K562 (cell line): ENCODE measurements around the gene MINDY3. TPM values are rescaled to one million over a fixed set of nuclear protein-coding genes. Genes with fewer than 3 reads are reported as not detected.

Experiments
- ATAC-seq: fragments of 200-7000 bp; cut with Tn5 transposase; 3 replicates; pipeline ENCODE4 v1.9.1; 2020; ENCODE audit warnings: moderate library complexity
- BruUV-seq: library from RNA; stranded (reverse); fragments of 400-500 nt; replicated peaks from 2 replicates; lab custom pipeline; 2021; lab: Mats Ljungman, UMichigan
- CTCF ChIA-PET: fragments of 300-600 bp; formaldehyde crosslinking; extraction: SDS; loops from one replicate; lab custom pipeline; 2021; ENCODE audit warnings: low intra/inter-chr PET ratio; lab: Yijun Ruan, JAX
- POLR2A ChIA-PET: fragments of 300-600, 350-650 bp; sonication (Branson Sonifier 250); formaldehyde crosslinking; extraction: SDS; loops from one replicate; lab custom pipeline; 2021; ENCODE audit warnings: antibody characterized with exemption, inconsistent platforms; lab: Yijun Ruan, JAX
- DNase-seq, 4 experiments: peaks; one replicate each; pipeline versions ENCODE4 v3.0.0 to v3.0.0-alpha.2; 2011 to 2018; ENCODE audit warnings: low spot score in 3 of 4, mixed read lengths in 3 of 4; ENCODE audit errors: extremely low read depth in 1 of 4
- FAIRE-seq: peaks from 2 replicates; lab custom pipeline; 2011; peaks lifted over from hg19 to GRCh38; lab: Jason Lieb, UNC
- H2AFZ ChIP-seq: 2 replicates; pipeline ENCODE4 v1.6.0; 2011; ENCODE audit warnings: low read depth, low read length, control low read depth, inconsistent platforms
- H3K27ac ChIP-seq: fragments of 200-600 bp; 3 replicates; pipeline ENCODE4 v1.8.0; 2011; ENCODE audit warnings: low read depth, mild to moderate bottlenecking, control low read depth, inconsistent platforms, low read length, moderate library complexity, mixed read lengths; ENCODE audit errors: extremely low read depth
- H3K27me3 ChIP-seq, 2 experiments: fragments of 300-600 bp in 1 of 2; 2 replicates in 1 of 2; 3 replicates in 1 of 2; pipeline versions ENCODE4 v1.6.0 to v1.8.0; 2011; ENCODE audit warnings: inconsistent platforms in 2 of 2, low read length in 2 of 2, mild to moderate bottlenecking in 1 of 2, mixed read lengths in 1 of 2, moderate library complexity in 1 of 2; ENCODE audit not compliant: control insufficient read depth in 2 of 2, insufficient read depth in 2 of 2
- H3K36me3 ChIP-seq: fragments of 300-600 bp; 3 replicates; pipeline ENCODE4 v1.8.0; 2011; ENCODE audit warnings: mild to moderate bottlenecking, low read length, inconsistent platforms; ENCODE audit not compliant: control insufficient read depth, insufficient read depth
- H3K4me1 ChIP-seq, 2 experiments: fragments of 200-600 bp in 1 of 2; replicated peaks in 1 of 2; 2 replicates in 1 of 2; 3 replicates in 1 of 2; pipeline versions ENCODE4 v1.5.1 to v1.8.0; 2011; ENCODE audit warnings: inconsistent platforms in 2 of 2, low read length in 2 of 2, mild to moderate bottlenecking in 1 of 2, mixed read lengths in 1 of 2, moderate library complexity in 1 of 2; ENCODE audit not compliant: control insufficient read depth in 2 of 2, insufficient read depth in 2 of 2
- H3K4me2 ChIP-seq: 2 replicates; pipeline ENCODE4 v1.6.1; 2011; ENCODE audit warnings: low read length, control low read depth, inconsistent platforms, mixed read lengths; ENCODE audit not compliant: insufficient read depth
- H3K4me3 ChIP-seq: fragments of 200-600 bp; sonication (generic), shearing (Covaris generic); 2 replicates; pipeline ENCODE4 v1.5.1; 2016; ENCODE audit warnings: control low read depth, inconsistent platforms
- H3K79me2 ChIP-seq: fragments of 200-600 bp; 3 replicates; pipeline ENCODE4 v1.8.0; 2011; ENCODE audit warnings: low read length, inconsistent platforms; ENCODE audit not compliant: control insufficient read depth, insufficient read depth
- H3K9ac ChIP-seq, 2 experiments: 2 replicates each; pipeline versions ENCODE4 v1.6.0 to v1.6.1; 2011; ENCODE audit warnings: low read depth in 2 of 2, low read length in 2 of 2, control low read depth in 1 of 2, inconsistent platforms in 1 of 2, mild to moderate bottlenecking in 1 of 2, mixed read lengths in 1 of 2; ENCODE audit not compliant: insufficient read depth in 1 of 2
- H3K9me1 ChIP-seq: one replicate; pipeline ENCODE4 v1.6.0; 2011; ENCODE audit warnings: inconsistent platforms, mild to moderate bottlenecking, low read length, moderate library complexity; ENCODE audit not compliant: control insufficient read depth, insufficient read depth
- H3K9me3 ChIP-seq: replicated peaks from 2 replicates; pipeline ENCODE4 v1.5.1; 2011; ENCODE audit warnings: low read depth, low read length, inconsistent platforms; ENCODE audit not compliant: control insufficient read depth, insufficient read depth
- H4K20me1 ChIP-seq: replicated peaks from 2 replicates; pipeline ENCODE4 v1.6.1; 2011; ENCODE audit warnings: low read length, inconsistent platforms, mixed read lengths; ENCODE audit not compliant: control insufficient read depth, insufficient read depth
- FOXA3 ChIP-seq, 2 experiments: fragments of 450-650 bp in 1 of 2; sonication (generic) in 1 of 2; formaldehyde crosslinking; IDR thresholded peaks in 1 of 2; conservative IDR thresholded peaks in 1 of 2; 2 replicates each; pipeline versions ENCODE4 v1.4.0 to v1.8.0; 2020 to 2022; ENCODE audit warnings: mild to moderate bottlenecking in 2 of 2, missing genetic modification reagents in 1 of 2
- KDM1A ChIP-seq, 2 experiments: fragments of 450-650 bp; IDR thresholded peaks; 2 replicates each; pipeline ENCODE4 v1.6.1; 2016; ENCODE audit warnings: mild to moderate bottlenecking in 2 of 2
- KDM2B ChIP-seq: fragments of 250-450 bp; sonication (Bioruptor Pico); IDR thresholded peaks from 2 replicates; pipeline ENCODE4 v1.8.0; 2021; ENCODE audit warnings: mild to moderate bottlenecking, moderate library complexity
- KLF16 ChIP-seq: IDR thresholded peaks from 2 replicates; pipeline ENCODE4 v1.6.1; 2016; ENCODE audit warnings: antibody characterized with exemption
- ZEB2 ChIP-seq: fragments of 450-650 bp; IDR thresholded peaks from 2 replicates; pipeline ENCODE4 v1.6.1; 2016
- ZNF263 ChIP-seq: sonication (generic); formaldehyde crosslinking; IDR thresholded peaks from 2 replicates; pipeline ENCODE4 v1.8.0; 2022; ENCODE audit warnings: mild to moderate bottlenecking, missing genetic modification reagents, borderline replicate concordance
- WGBS: fragments of 100-300 bp; shearing (Covaris generic); methylation state at CpG from one replicate; pipeline ENCODE4 v1.1.6; 2016; ENCODE audit warnings: low coverage, mixed read lengths; ENCODE audit not compliant: insufficient coverage; ENCODE audit errors: missing lambda C conversion rate; 5-methylcytosine and 5-hydroxymethylcytosine counted together
- in situ Hi-C: fragments of 300-500 bp; cut with MboI; formaldehyde crosslinking; loops from 4 replicates; pipeline ENCODE4 v1.15.0; 2018; ENCODE audit warnings: inconsistent platforms, mixed read lengths
- intact Hi-C: fragments of 100-400 bp; cut with micrococcal nuclease; formaldehyde crosslinking; loops from 2 replicates; pipeline ENCODE4 v1.14.2; 2022
- polyA plus RNA-seq, 8 experiments: library from polyadenylated mRNA; depleted of rRNA in 4 of 8; stranded (reverse) in 5 of 8; unstranded in 3 of 8; fragments of >200 nt; fragmentation: Nextera tagmentation in 2 of 8; fragmentation: Illumina TruSeq in 1 of 8; extraction: Ambion mirVana in 2 of 8; extraction: Trizol in 1 of 8; gene quantifications; 2 replicates each; pipeline versions ENCODE4 v1.2.1 to v1.2.3, GENCODE V29; 2011 to 2014; ENCODE audit warnings: inconsistent platforms in 1 of 8, missing spikeins in 1 of 8
- total RNA-seq, 7 experiments: library from RNA; depleted of rRNA in 6 of 7; stranded (reverse); fragments of >200 nt in 6 of 7; fragmentation: Illumina TruSeq in 2 of 7; extraction: Trizol in 2 of 7; gene quantifications; 2 replicates each; pipeline versions ENCODE4 v1.2.1 to v1.2.3, GENCODE V29; 2011 to 2021; ENCODE audit warnings: low replicate concordance in 1 of 7
- TF ChIP-seq, protein P1 (sequence below): fragments of 200-800 bp; sonication (Bioruptor generic); IDR thresholded peaks from 2 replicates; pipeline ENCODE4 v1.6.1; 2016; ENCODE audit warnings: missing genetic modification characterization, missing compliant biosample characterization
- TF ChIP-seq, protein P2 (sequence below), 2 experiments: fragments of 450-650 bp; IDR thresholded peaks; 2 replicates each; pipeline ENCODE4 v1.6.1; 2016

Gene MINDY3
- total and polyA plus RNA-seq, 9 of the 15 experiments (the other 6 are each of a cell fraction or from before 2014, with no cell fraction given) = 14.0 to 35.9 (median 23.6) TPM

DNA sequence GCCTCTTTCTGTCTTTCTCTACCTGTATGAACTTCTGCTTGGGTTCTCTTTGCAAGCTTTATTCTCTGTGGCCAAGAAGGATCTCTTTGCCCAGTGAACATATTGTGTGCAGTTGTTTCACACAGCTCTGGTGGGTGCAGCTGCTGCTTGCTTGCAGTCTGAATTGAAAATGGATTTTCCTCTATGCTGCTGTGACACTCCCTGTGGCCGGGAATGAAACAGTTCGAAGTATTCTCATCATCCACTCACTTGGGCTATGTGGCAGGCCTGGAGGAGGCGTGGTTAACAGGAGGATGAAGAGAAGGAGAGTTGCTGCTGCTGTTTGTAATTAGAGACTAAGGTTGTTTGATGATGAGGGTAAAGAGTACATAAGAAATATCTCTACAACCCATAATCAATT is 112.2 kb downstream of the MINDY3 start:
- no peaks in the 10 kb centered on the region for H3K36me3 ChIP-seq
- CTCF ChIA-PET = no interaction called here
- 6% methylated on average over 3 of the region's 3 CpGs for WGBS
- ATAC-seq (peak; percentile 53), DNase-seq (no peak), FAIRE-seq (no peak)
- H3K79me2 ChIP-seq = no peaks in the 10 kb centered on the region
- no TSS peak for BruUV-seq
- in situ Hi-C loops (no loop called here), intact Hi-C loops (loop anchor here (5.0 kb wide), 1 partner anchor 74 kb away; no protein-coding TSS in a partner anchor)
- peak overlapping the region; percentile 2; the same call in 1 of the 2 replicates for H2AFZ ChIP-seq
- H3K9ac ChIP-seq = no peak overlapping the region
- POLR2A ChIA-PET = no interaction called here
- no peak overlapping the region for H3K4me2 ChIP-seq
- H3K27ac ChIP-seq = no peak overlapping the region
- no peaks in the 10 kb centered on the region for H3K9me3 ChIP-seq
- no peaks in the 10 kb centered on the region for H4K20me1 ChIP-seq
- no peak for TF ChIP-seq ZNF263 (CRISPR knock-in tag)
- TF ChIP-seq, protein P1, sequence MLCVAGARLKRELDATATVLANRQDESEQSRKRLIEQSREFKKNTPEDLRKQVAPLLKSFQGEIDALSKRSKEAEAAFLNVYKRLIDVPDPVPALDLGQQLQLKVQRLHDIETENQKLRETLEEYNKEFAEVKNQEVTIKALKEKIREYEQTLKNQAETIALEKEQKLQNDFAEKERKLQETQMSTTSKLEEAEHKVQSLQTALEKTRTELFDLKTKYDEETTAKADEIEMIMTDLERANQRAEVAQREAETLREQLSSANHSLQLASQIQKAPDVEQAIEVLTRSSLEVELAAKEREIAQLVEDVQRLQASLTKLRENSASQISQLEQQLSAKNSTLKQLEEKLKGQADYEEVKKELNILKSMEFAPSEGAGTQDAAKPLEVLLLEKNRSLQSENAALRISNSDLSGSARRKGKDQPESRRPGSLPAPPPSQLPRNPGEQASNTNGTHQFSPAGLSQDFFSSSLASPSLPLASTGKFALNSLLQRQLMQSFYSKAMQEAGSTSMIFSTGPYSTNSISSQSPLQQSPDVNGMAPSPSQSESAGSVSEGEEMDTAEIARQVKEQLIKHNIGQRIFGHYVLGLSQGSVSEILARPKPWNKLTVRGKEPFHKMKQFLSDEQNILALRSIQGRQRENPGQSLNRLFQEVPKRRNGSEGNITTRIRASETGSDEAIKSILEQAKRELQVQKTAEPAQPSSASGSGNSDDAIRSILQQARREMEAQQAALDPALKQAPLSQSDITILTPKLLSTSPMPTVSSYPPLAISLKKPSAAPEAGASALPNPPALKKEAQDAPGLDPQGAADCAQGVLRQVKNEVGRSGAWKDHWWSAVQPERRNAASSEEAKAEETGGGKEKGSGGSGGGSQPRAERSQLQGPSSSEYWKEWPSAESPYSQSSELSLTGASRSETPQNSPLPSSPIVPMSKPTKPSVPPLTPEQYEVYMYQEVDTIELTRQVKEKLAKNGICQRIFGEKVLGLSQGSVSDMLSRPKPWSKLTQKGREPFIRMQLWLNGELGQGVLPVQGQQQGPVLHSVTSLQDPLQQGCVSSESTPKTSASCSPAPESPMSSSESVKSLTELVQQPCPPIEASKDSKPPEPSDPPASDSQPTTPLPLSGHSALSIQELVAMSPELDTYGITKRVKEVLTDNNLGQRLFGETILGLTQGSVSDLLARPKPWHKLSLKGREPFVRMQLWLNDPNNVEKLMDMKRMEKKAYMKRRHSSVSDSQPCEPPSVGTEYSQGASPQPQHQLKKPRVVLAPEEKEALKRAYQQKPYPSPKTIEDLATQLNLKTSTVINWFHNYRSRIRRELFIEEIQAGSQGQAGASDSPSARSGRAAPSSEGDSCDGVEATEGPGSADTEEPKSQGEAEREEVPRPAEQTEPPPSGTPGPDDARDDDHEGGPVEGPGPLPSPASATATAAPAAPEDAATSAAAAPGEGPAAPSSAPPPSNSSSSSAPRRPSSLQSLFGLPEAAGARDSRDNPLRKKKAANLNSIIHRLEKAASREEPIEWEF (CRISPR knock-in tag) = no peak
- TF ChIP-seq, protein P2, sequence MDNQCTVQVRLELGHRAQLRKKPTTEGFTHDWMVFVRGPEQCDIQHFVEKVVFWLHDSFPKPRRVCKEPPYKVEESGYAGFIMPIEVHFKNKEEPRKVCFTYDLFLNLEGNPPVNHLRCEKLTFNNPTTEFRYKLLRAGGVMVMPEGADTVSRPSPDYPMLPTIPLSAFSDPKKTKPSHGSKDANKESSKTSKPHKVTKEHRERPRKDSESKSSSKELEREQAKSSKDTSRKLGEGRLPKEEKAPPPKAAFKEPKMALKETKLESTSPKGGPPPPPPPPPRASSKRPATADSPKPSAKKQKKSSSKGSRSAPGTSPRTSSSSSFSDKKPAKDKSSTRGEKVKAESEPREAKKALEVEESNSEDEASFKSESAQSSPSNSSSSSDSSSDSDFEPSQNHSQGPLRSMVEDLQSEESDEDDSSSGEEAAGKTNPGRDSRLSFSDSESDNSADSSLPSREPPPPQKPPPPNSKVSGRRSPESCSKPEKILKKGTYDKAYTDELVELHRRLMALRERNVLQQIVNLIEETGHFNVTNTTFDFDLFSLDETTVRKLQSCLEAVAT (IDR thresholded peaks at IDR 0.05) = no peak
- TF ChIP-seq KDM2B = no peak
- no peak for TF ChIP-seq FOXA3 (CRISPR knock-in tag; conservative IDR thresholded peaks at IDR 0.05 in 1 of 2, IDR thresholded peaks at IDR 0.05 in 1 of 2)
- no peak for TF ChIP-seq ZEB2
- TF ChIP-seq KLF16 = no peak
- TF ChIP-seq KDM1A (IDR thresholded peaks at IDR 0.05) = no peak
- H3K4me1 ChIP-seq = no peaks in the 10 kb centered on the region
- H3K9me1 ChIP-seq = no peaks in the 10 kb centered on the region
- H3K4me3 ChIP-seq = no peak overlapping the region
- no peaks in the 10 kb centered on the region for H3K27me3 ChIP-seq
